GM10266 (cell line): ENCODE data around the gene DDX56.

ENCODE experiments used
- DNase-seq: peaks from one replicate; pipeline ENCODE4 v3.0.0; 2012; ENCODE audit errors: extremely low spot score
- CTCF ChIP-seq: IDR thresholded peaks from 2 replicates; pipeline ENCODE4 v1.5.1; 2012; ENCODE audit warnings: mild to moderate bottlenecking, low read depth; ENCODE audit not compliant: control insufficient read depth, insufficient read depth; ENCODE audit errors: missing control alignments

DDX56 gene

GRCh38 chr7:44541876-44542610 lies 31.7 kb downstream of the DDX56 start:
- no peak for TF ChIP-seq CTCF

DNA sequence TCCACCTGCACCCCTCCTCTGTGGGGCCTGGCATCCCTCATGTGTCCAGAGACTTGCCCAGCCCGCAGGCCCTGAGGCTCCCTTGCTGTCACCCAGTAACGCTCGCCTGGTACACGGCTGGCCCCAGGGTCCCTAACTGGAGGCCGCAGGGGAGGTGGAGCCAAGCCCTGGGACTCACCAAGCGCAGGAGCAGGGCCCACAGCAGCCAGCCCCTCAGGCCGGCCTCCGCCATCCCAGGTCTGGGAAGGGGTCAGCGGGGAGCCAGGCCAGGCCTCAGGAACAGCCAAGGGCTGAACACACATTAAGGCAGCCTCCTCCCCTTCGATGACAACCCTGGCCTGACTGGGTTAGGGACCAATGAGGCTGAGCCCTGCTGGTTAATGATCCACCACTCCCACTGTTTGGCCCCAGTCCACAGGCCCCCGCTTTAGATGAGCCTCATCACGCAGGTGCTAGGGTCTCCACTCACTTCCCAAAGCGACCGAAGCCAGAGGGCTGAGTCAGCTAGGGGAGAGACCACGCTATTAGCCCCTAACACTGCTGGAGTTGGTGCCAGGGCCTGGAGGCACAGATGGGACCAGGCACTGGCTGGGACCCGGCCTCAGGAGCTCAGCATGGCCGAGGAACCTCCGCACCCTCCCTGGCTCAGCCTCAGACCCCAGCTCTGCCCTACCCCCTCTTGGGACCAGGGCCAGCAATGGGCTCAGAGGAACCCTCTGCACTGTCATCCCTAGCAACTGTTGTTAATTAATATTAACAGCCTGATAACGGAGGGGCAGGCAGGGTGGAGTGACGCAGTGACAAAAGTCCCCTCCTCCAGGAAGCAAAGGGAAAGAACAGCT lies 32.5 kb downstream of the DDX56 start, which contains the start of gene NPC1L1:
Gene NPC1L1, minus strand, starts transcription at position 303 of the 842 bp plus-strand sequence. Its CDS starts 71 bp downstream, at position 232.
- TF ChIP-seq CTCF = no peak
- DNase-seq = no peak

More at GRCh38 chr7:44541876-44542610, 31.7 kb downstream of the DDX56 start:
- DNase-seq = no peak

GRCh38 chr7:44540592-44541027 lies 33.1 kb downstream of the DDX56 start:
- DNase-seq = no peak
- TF ChIP-seq CTCF = no peak

DNA sequence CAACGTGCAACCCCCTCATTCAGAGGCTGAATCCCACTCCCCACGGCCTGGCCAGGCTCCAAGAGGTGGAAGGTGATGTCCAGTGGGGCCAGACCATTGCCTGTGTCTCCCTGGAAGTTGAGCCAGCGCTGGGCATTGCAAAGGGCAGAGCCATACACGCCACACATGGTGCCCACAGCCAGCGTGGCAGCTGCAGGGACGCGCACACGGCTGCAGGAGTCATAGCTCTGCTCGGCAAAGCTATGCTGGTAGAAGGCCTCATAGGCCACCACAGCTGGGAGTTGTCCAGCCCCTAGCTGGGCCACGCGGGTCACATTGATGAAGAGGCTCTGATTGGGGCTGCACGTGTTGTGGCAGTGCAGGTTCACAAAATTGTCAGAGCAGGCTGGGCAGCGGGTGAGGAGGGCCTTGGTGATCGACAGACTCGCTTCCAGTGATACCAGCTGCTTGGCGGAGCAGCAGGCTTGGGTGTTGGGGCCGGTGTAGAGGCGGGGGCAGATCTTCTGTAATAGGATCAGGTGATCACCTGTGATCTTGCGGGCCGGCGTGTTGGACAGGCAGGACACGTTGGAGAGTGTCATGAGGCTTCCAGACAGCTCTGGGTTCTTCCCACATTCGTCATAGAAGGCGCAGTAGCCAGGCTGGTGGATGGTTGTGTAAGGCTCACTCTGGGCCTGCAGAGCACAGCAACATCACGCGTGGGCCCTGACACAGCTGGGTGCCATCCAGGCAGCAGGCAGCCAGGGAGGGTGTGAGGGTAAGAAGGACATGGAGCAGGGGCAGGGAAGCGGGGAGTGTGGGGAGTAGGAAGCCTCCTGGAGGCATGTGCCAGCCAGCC lies 33.8 kb downstream of the DDX56 start:
- TF ChIP-seq CTCF = no peak
- DNase-seq = no peak

DNA sequence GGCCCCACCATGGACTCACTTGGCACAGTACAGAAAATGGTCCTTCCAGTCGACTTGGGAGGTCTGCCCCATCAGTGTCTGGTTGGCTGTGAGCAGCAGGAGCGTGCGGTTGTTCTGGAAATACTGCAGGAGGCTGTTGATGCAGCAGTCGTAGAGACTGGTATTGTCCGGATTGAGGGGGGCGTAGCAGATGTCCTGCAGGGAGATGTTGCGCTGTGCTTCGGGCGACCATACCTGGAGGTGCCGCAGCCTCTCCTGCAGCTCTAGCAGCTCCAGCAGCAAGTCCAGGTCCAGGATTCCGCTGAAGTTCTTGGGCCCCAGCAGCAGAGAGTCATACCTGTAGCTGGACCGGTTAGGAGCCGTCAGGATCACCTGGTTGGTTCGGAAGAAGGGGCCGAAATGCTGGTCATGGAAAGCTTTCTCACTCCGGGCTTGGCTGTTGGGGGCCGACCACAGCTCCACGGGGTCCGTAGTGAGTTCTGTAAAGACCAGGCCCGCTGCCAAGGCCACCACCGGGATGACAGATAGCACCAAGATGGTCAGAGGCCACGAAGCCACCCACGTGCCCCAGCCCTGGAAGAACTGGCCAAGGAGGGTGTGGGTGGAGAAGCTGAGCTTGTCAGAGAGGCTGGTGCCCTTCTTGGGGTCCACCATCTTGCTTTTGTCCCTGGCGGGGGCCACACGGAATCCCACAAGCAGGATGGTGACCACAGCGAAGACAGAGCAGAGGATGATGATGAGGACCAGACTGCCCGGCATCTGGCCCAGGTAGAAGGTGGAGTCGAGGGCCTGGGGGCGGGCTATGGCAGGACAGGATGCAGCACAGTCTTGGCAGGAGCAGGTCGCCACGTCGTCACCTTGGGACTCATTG lies 34.7 kb downstream of the DDX56 start:
- no peak for TF ChIP-seq CTCF
- no peak for DNase-seq

GRCh38 chr7:44538093-44538797 lies 35.5 kb downstream of the DDX56 start:
- no peak for TF ChIP-seq CTCF
- DNase-seq = no peak
